ENCODE results near the gene FRK.
"Not testable (repeated sequence)": the region's sequence is repeated elsewhere in the genome, so short reads cannot be mapped to it uniquely, and the experiment has no call there.

Gene FRK

GRCh38 chr6:116010790-116011401 lies 49.8 kb downstream of the FRK start:
- in situ Hi-C loops (cut with MboI; ENCODE audit: low sequenced_read_pairs): no loop called here

GRCh38 chr6:116010386-116010785 lies 50.3 kb downstream of the FRK start:
- in situ Hi-C loops (cut with MboI; ENCODE audit: low sequenced_read_pairs): no loop called here

- in situ Hi-C loops (cut with MboI; ENCODE audit: low sequenced_read_pairs): no loop called here
These were observed 52.0 kb downstream of the FRK start for GRCh38 chr6:116008470-116009243.

GRCh38 chr6:116004841-116005815 lies 55.6 kb downstream of the FRK start:
- in situ Hi-C loops (cut with MboI; ENCODE audit: low sequenced_read_pairs): no loop called here

GRCh38 chr6:116003668-116004067 lies 57.0 kb downstream of the FRK start:
- in situ Hi-C loops (cut with MboI; ENCODE audit: low sequenced_read_pairs): no loop called here

DNA sequence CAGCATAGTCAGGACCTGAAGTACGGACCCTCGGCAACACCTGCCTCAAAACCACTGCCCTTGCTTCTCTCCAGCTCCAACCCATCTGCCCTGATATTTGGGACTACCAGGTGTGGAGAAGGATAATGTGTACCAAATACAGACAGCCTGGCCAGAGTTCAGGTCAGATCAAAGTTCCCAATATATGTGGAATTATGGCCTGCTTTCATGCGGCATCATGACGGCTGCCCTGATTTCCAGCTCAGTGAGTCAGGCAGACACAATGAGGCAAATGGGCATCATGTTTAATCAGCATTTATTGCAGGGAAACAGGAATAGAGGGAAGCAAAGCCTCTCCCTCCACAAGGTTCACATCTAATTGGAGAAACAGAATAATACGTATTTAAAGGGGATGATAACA lies 57.9 kb downstream of the FRK start:
- in situ Hi-C loops (cut with MboI; ENCODE audit: low sequenced_read_pairs): no loop called here

- in situ Hi-C loops (cut with MboI; ENCODE audit: low sequenced_read_pairs): no loop called here
These were observed 61.5 kb downstream of the FRK start for GRCh38 chr6:115999235-115999634.

DNA sequence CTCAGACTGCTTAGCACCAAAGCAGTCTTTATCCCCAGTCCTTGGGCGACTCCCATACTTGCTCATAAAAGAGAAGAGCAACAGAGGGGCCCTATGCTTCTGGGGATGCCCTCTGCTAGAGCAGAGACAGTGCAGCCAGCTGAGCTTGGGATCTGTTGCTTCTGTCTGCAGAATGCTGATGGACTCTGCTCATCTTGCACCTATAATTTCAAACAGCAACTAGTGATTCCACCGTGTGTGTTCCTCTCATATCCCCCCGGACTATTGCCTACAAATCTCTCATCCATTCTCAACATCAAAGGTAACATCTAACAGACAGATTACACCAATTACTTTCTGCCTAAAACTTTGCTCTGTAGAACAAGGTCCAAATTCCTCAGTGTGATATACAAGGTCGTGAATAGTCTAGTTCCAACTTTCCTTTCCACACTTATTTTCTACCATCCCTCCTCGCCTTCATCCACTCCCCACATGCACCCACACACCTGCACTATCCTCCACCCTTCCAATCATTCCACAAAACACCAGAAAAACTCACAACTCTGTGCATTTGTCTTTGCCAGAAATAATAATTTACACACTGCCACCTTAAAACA lies 62.6 kb downstream of the FRK start:
- in situ Hi-C loops (cut with MboI; ENCODE audit: low sequenced_read_pairs): no loop called here

DNA sequence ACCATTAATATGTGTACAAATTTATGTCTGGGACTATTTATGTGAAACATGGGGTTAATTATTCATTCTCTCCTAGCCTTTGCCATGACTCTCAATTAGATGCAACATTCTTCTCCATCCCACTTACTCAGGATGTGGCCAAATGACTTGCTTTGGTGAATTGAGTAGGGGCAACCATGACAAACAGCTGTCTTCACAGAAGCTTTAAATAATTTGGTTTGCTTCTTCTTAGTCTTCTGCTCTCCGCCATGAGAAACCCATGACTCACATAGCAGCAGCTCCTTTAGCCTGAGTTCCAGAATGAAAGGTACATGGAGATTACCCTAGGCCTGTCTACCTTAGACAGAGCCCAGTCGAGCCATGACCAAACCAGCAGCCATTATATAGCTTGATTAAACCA lies 74.7 kb downstream of the FRK start:
- in situ Hi-C loops (cut with MboI; ENCODE audit: low sequenced_read_pairs): no loop called here

GRCh38 chr6:115984809-115985208 lies 75.9 kb downstream of the FRK start:
- in situ Hi-C loops (cut with MboI; ENCODE audit: low sequenced_read_pairs): no loop called here

DNA sequence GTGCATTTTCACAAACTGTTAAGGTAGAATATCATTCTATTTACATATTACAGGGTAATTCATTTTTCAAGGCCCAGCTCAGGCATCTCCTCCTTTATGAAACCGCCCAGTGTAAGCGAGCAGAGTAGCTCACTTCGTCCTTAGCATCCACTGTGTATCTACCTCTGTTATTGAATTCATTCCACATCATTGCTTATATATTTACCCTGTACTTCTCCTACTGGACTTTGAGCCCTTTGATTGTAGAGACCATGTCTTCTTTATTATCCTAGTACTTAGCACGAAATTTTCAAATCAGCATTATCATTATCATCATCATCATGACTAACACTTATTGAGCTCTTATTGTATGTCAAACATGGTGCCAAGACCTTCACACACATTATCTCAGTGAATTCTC lies 76.7 kb downstream of the FRK start:
- in situ Hi-C loops (cut with MboI; ENCODE audit: low sequenced_read_pairs): no loop called here

DNA sequence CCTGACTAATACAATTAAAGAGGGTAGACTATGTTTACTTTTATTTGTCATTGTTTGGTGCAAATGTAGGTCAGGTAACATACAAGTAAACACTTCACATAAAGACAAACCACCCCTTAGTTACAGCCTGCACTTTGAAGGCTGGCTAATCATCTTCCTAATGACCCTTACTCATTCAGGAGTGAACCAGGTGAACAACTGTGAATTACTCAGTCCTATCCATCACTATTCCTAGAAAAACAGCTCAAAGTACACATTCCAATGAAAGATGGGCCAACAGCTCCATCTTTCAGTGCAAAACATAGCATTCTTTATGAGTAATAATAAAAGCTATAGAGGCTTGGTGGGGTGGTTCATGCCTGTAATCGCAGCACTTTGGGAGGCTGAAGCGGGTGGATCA lies 78.2 kb downstream of the FRK start:
- in situ Hi-C loops (cut with MboI; ENCODE audit: low sequenced_read_pairs): no loop called here

DNA sequence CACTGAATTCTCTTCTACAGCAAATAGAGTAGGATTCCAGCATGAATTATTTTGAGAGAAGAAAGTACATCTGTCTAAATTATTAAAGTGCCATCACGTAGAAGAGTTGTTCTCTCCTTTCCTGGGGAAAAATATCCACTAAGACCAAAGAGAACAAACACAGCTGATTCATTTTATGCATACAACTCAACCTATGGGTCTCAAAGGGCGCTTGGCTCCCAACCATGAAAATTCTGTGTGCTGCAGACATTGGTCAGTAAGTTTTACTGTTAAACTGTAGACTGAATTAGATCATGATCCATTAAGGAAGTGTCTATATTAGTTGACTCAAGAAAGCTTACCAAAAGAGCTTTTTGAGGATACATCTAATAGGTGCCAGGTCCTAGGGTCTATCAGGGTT lies 83.5 kb downstream of the FRK start:
- in situ Hi-C loops (cut with MboI; ENCODE audit: low sequenced_read_pairs): no loop called here

DNA sequence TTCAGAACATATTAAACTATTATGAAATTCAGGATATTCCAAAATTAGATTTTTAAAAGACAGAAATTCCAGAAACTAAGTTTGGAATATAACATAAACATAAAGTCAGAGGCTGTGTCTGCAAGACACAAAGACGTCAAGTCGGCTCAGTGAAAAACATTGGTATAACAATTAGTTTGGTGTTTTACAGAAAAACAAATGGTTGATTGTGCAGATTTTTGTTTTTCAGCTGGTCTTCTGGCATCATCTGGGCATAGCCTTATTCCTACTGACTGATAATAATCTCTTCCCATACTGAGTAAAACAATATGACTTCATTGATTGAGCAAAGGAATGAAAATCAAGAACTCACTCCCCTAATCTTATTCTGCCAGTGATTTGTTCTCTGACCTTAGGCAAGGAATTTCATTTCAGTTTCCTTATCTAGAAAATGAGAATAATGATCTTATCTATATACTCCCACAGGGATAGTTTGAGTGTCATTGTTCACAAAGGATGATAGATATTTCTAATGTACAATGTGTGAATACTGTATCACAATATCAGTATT lies 84.3 kb downstream of the FRK start:
- in situ Hi-C loops (cut with MboI; ENCODE audit: low sequenced_read_pairs): no loop called here

DNA sequence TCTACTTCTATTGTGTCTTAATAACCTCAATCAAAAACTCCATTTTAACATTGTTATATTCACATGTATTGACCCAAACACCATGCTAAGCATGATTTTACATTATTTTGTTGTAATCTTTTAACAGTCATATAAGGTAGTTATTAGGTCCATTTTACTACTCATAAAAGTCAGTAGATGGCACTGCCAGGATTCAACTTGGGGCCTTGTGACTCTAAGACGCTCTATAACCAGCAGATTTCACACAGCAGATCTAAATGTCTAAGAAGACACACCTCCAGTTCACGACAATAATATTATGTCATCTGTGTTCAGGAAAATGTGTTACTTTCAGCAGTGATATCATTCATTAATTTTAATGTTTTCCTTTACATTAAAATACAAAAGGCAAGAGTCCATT lies 88.0 kb downstream of the FRK start:
- in situ Hi-C loops (cut with MboI; ENCODE audit: low sequenced_read_pairs): no loop called here

DNA sequence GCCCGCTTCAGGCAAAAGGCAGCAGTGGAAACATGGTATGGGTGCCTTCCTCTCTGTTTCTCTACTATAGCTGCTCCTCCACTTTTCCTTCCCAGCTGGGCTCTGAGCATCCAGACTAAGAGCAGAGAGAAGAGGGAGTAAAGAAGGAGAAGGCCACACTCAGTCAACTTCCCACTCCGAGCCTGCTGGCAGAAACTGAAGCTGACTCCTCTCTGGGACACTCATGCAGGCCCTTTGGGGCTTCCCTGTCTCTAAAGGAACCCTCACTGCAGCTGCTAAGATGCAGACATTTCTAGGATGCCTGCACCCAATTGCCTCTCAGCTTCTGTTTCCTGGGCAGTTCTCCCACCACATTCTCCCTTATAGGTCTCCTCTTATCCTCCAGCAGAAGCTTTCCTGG lies 88.9 kb downstream of the FRK start:
- in situ Hi-C loops (cut with MboI; ENCODE audit: low sequenced_read_pairs): no loop called here

DNA sequence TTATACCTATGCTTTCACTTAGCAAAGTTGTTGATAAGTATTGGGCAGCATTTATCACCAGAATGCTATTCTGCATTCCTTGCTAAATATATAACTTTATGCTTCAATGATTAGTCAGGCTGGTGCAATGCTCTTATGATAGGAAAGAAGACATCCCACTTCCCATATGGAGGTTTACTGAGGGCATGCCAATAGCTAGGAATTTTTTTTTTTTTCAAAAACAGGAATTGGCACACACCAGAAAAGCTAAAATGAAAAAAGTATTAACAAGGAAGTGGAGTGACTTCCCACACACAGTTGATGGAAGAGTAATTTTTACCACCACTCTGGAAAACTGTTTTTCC lies 90.8 kb downstream of the FRK start:
- in situ Hi-C loops (cut with MboI; ENCODE audit: low sequenced_read_pairs): no loop called here

DNA sequence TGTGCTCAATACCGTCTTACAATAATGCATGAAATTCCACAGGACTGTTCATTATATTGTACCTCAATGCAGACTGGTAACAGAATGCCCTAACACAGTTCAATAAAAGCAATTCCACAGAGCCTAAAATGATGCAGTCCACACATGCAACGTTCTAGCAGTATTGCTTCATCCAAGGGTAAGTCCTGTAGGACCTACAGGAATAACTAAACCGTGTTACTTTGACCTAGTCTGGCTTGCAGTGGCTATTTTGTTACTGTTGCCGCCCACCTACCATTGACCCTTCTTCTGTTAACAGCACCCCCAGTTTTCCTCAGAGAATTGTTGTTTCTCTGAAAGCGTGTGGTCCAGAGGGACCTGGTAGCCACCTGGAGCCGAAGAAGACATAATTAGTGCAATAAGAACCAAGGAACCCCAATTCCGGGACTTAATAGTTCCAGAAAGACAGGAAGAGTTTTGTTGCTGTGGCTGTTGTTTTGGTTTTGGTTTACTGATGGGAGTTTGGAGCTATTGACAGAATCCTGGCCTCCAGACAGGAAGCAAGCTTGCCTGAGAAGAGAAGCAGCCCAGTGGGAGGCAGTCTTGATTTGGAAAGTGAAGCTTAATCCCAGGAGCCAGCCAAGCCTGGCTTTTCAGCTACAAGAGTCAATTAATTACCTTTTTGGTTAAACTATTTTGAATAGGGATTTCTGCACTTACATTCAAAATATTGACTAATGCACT lies 91.3 kb downstream of the FRK start:
- in situ Hi-C loops (cut with MboI; ENCODE audit: low sequenced_read_pairs): no loop called here

- in situ Hi-C loops (cut with MboI; ENCODE audit: low sequenced_read_pairs): not testable (repeated sequence)
These were observed 100.4 kb downstream of the FRK start for GRCh38 chr6:115960286-115960685.

GRCh38 chr6:115958958-115959357 lies 101.7 kb downstream of the FRK start:
- in situ Hi-C loops (cut with MboI; ENCODE audit: low sequenced_read_pairs): no loop called here
